Neural cell (in vitro differentiated cells): ENCODE measurements around the gene GSTM3. TPM values are rescaled to one million over a fixed set of nuclear protein-coding genes. Genes with fewer than 3 reads are reported as not detected.

Experiments used
- H2AFZ ChIP-seq: fragments of 200-600, 300-800 bp; sonication (generic), shearing (Covaris generic); 2 replicates; pipeline ENCODE4 v1.6.0; 2014; ENCODE audit warnings: low read depth, mild to moderate bottlenecking, antibody characterized with exemption, low read length, moderate library complexity
- H3F3A ChIP-seq: fragments of 200-600 bp; shearing (Covaris generic); 2 replicates; pipeline ENCODE4 v1.6.1; 2016; ENCODE audit warnings: mild to moderate bottlenecking, moderate library complexity, mixed read lengths, antibody characterized with exemption, low read length; ENCODE audit not compliant: insufficient read depth, poor library complexity, severe bottlenecking
- H3K27ac ChIP-seq: fragments of 200-600, 300-800 bp; sonication (generic), shearing (Covaris generic); 2 replicates; pipeline ENCODE4 v1.5.1; 2014; ENCODE audit warnings: mild to moderate bottlenecking, low read length, moderate library complexity
- H3K27me3 ChIP-seq: fragments of 300-800, 200-600 bp; sonication (generic), shearing (Covaris generic); 2 replicates; pipeline ENCODE4 v1.6.0; 2014; ENCODE audit warnings: mild to moderate bottlenecking, low read depth, low read length, moderate library complexity; ENCODE audit not compliant: insufficient read depth
- H3K36me3 ChIP-seq: fragments of 300-800, 200-600 bp; sonication (generic), shearing (Covaris generic); 2 replicates; pipeline ENCODE4 v1.5.1; 2014; ENCODE audit warnings: mild to moderate bottlenecking, antibody characterized with exemption, low read length, moderate library complexity; ENCODE audit not compliant: insufficient read depth
- H3K4me2 ChIP-seq: fragments of 300-800, 200-600 bp; sonication (generic), shearing (Covaris generic); 2 replicates; pipeline ENCODE4 v1.6.0; 2014; ENCODE audit warnings: mild to moderate bottlenecking, low read length
- H3K4me3 ChIP-seq: fragments of 300-800, 200-600 bp; sonication (generic), shearing (Covaris generic); 2 replicates; pipeline ENCODE4 v1.5.1; 2014; ENCODE audit warnings: mild to moderate bottlenecking, low read length, moderate library complexity
- H3K79me2 ChIP-seq: fragments of 200-600 bp; shearing (Covaris generic); replicated peaks from 2 replicates; pipeline ENCODE4 v1.6.0; 2014; ENCODE audit warnings: mild to moderate bottlenecking, low read length, moderate library complexity; ENCODE audit not compliant: insufficient read depth
- H3K9ac ChIP-seq: fragments of 300-800, 200-600 bp; sonication (generic), shearing (Covaris generic); 2 replicates; pipeline ENCODE4 v1.6.1; 2016; ENCODE audit warnings: mild to moderate bottlenecking, low read length, mixed read lengths
- H3K9me2 ChIP-seq: fragments of 200-600 bp; shearing (Covaris generic); 2 replicates; pipeline ENCODE4 v1.6.1; 2016; ENCODE audit warnings: mild to moderate bottlenecking, low read length, mixed read lengths; ENCODE audit not compliant: insufficient read depth
- H3K9me3 ChIP-seq: fragments of 200-600, 300-800 bp; sonication (generic), shearing (Covaris generic); 2 replicates; pipeline ENCODE4 v1.6.1; 2016; ENCODE audit warnings: mild to moderate bottlenecking, mixed run types, low read length, moderate library complexity, mixed read lengths
- H4K20me1 ChIP-seq: fragments of 200-600 bp; shearing (Covaris generic); 2 replicates; pipeline ENCODE4 v1.6.1; 2016; ENCODE audit warnings: mild to moderate bottlenecking, mixed run types; ENCODE audit not compliant: insufficient read depth
- EP300 ChIP-seq: fragments of 450-650 bp; conservative IDR thresholded peaks from 2 replicates; pipeline ENCODE4 v1.6.1; 2014; ENCODE audit warnings: antibody characterized with exemption, mild to moderate bottlenecking, moderate library complexity; ENCODE audit not compliant: poor library complexity, severe bottlenecking
- EZH2 ChIP-seq: fragments of 200-600, 300-800 bp; shearing (Covaris generic), sonication (generic); IDR thresholded peaks from 2 replicates; pipeline ENCODE4 v1.6.1; 2014; ENCODE audit warnings: antibody characterized with exemption, low read length, borderline replicate concordance, mild to moderate bottlenecking; ENCODE audit not compliant: insufficient read depth, poor library complexity, severe bottlenecking
- MXI1 ChIP-seq: fragments of 450-650 bp; conservative IDR thresholded peaks from 2 replicates; pipeline ENCODE4 v1.6.1; 2014; ENCODE audit warnings: antibody characterized with exemption, mild to moderate bottlenecking; ENCODE audit not compliant: poor library complexity, severe bottlenecking
- POLR2AphosphoS5 ChIP-seq: IDR thresholded peaks from 2 replicates; pipeline ENCODE4 v1.6.1; 2012
- RAD21 ChIP-seq: fragments of 450-650 bp; conservative IDR thresholded peaks from 2 replicates; pipeline ENCODE4 v1.6.1; 2014; ENCODE audit warnings: antibody characterized with exemption, mild to moderate bottlenecking, moderate library complexity
- REST ChIP-seq: IDR thresholded peaks from 2 replicates; pipeline ENCODE4 v1.6.1; 2012; ENCODE audit warnings: borderline replicate concordance
- SMC3 ChIP-seq: fragments of 450-650 bp; conservative IDR thresholded peaks from 2 replicates; pipeline ENCODE4 v1.6.1; 2014; ENCODE audit warnings: antibody characterized with exemption, mild to moderate bottlenecking, moderate library complexity; ENCODE audit not compliant: poor library complexity
- TAF1 ChIP-seq: IDR thresholded peaks from 2 replicates; pipeline ENCODE4 v1.6.1; 2012; ENCODE audit warnings: low read depth
- polyA plus RNA-seq: library from polyadenylated mRNA; depleted of rRNA; stranded (reverse); fragments of >200 nt; gene quantifications from 2 replicates; pipeline ENCODE4 v1.2.3, GENCODE V29; 2014
- TF ChIP-seq, protein P1 (sequence below): fragments of 450-650 bp; IDR thresholded peaks from 2 replicates; pipeline ENCODE4 v1.5.1; 2014; ENCODE audit warnings: antibody characterized with exemption, mild to moderate bottlenecking, moderate library complexity; ENCODE audit not compliant: poor library complexity, severe bottlenecking

Gene GSTM3
- polyA plus RNA-seq, 1 donor from 2014 or later, result 195 TPM

- Histone ChIP-seq H3K27ac (no peak overlapping the region), H3K36me3 (no peaks in the 10 kb centered on the region), H4K20me1 (no peaks in the 10 kb centered on the region), H3K4me2 (no peak overlapping the region), H3F3A (no peaks in the 10 kb centered on the region), H3K9ac (no peak overlapping the region), H3K27me3 (no peaks in the 10 kb centered on the region), H3K9me3 (no peaks in the 10 kb centered on the region), H3K4me3 (no peak overlapping the region), H3K79me2 (no peaks in the 10 kb centered on the region), H2AFZ (no peak overlapping the region), H3K9me2 (no peaks in the 10 kb centered on the region)
- TF ChIP-seq SMC3 (no peak), EP300 (no peak)
Measured at GRCh38 chr1:109786531-109787021, 45.7 kb upstream of the GSTM3 start.

DNA sequence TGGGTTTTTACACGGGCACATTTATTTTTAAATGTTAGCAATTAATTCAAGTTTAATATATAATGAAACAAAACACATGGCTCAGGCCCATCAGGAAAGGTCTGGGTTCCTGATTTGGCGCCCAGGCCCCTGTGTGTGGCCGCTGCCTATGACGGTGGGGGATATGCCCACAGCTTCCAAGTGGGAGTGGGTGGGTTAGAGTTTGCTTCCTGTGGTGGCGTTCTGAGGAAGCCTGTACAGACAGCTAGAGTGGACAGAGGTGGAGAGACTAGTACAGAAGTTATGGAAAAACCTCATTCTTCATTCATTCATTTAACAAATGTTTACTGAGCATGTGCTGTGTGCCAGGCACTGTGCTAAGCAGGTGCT is 45.3 kb upstream of the GSTM3 start:
- no peaks in the 10 kb centered on the region for H3K36me3 ChIP-seq

More for the DNA sequence above, 45.3 kb upstream of the GSTM3 start:
- Histone ChIP-seq H3K27ac (no peak overlapping the region), H2AFZ (no peak overlapping the region), H3K79me2 (no peaks in the 10 kb centered on the region), H3K27me3 (no peaks in the 10 kb centered on the region), H3K4me2 (no peak overlapping the region), H3F3A (no peaks in the 10 kb centered on the region), H3K9me3 (peaks cover 2% of the 10 kb centered on the region), H3K9me2 (no peaks in the 10 kb centered on the region), H4K20me1 (no peaks in the 10 kb centered on the region), H3K4me3 (no peak overlapping the region), H3K9ac (no peak overlapping the region)
- TF ChIP-seq SMC3 (no peak), RAD21 (no peak), REST (no peak), POLR2AphosphoS5 (no peak), EP300 (no peak), MXI1 (no peak), EZH2 (no peak), TAF1 (no peak)
- TF ChIP-seq, protein P1, sequence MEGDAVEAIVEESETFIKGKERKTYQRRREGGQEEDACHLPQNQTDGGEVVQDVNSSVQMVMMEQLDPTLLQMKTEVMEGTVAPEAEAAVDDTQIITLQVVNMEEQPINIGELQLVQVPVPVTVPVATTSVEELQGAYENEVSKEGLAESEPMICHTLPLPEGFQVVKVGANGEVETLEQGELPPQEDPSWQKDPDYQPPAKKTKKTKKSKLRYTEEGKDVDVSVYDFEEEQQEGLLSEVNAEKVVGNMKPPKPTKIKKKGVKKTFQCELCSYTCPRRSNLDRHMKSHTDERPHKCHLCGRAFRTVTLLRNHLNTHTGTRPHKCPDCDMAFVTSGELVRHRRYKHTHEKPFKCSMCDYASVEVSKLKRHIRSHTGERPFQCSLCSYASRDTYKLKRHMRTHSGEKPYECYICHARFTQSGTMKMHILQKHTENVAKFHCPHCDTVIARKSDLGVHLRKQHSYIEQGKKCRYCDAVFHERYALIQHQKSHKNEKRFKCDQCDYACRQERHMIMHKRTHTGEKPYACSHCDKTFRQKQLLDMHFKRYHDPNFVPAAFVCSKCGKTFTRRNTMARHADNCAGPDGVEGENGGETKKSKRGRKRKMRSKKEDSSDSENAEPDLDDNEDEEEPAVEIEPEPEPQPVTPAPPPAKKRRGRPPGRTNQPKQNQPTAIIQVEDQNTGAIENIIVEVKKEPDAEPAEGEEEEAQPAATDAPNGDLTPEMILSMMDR, result no peak
